IPS-18c (cell line): Measurements from ENCODE around the gene MMAA.
"Not testable (repeated sequence)": the region's sequence is repeated elsewhere in the genome, so short reads cannot be mapped to it uniquely, and the experiment has no call there.

Source experiments
- H3K4me3 ChIP-seq: 2 replicates; pipeline ENCODE4 v1.7.0; 2013; ENCODE audit warnings: low read depth, mild to moderate bottlenecking, low read length, moderate library complexity; ENCODE audit not compliant: insufficient read depth
- H3K9me3 ChIP-seq: one replicate; pipeline ENCODE4 v1.6.1; 2013; ENCODE audit warnings: mild to moderate bottlenecking, low read length, moderate library complexity; ENCODE audit not compliant: control insufficient read depth, insufficient read depth

The MMAA gene

GRCh38 chr4:145686991-145687390, 67.8 kb downstream of the MMAA start:
- no peak overlapping the region for H3K4me3 ChIP-seq
- H3K9me3 ChIP-seq: no peaks in the 10 kb centered on the region

GRCh38 chr4:145690610-145691009, 71.4 kb downstream of the MMAA start:
- Histone ChIP-seq H3K9me3 (no peaks in the 10 kb centered on the region), H3K4me3 (no peak overlapping the region)

DNA sequence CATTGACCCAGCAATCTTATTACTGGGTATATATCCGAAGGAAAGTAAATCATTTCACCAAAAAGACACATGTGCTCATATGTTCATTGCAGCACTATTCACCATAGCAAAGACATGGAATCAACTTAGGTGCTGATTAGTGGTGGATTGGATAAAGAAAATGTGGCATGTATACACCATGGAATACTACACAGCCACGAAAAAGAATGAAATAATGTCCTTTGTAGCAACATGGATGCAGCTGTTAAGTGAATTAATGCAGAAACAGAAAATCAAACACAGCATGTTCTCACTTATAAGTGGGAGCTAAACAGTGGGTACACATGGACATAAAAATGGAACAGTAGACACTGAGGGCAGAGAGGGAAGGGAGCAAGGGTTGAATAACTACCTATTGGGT, 72.2 kb downstream of the MMAA start:
- not testable (repeated sequence) for H3K4me3 ChIP-seq, H3K9me3 ChIP-seq

DNA sequence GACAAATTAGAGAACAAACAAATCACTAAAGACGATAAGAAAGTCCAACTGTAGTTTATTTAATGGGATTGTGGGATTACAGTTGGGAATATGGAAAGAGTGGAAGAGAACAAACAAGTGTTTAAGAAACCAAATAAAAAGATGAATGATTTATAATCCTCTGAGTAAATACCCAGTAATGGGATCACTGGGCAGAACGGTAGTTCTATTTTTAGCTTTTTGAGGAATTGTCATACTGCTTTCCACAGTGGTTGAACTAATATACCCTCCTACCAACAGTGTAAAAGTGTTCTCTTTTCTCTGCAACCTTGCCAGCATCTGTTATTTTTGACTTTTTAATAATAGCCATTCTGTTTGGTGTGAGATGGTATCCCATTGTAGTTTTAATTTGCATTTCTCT, 75.7 kb downstream of the MMAA start:
- Histone ChIP-seq H3K4me3 (no peak overlapping the region), H3K9me3 (no peaks in the 10 kb centered on the region)

- H3K4me3 ChIP-seq: no peak overlapping the region
- no peaks in the 10 kb centered on the region for H3K9me3 ChIP-seq
These were observed 78.1 kb downstream of the MMAA start for GRCh38 chr4:145697332-145697731.

- H3K9me3 ChIP-seq: no peaks in the 10 kb centered on the region
These were observed 79.3 kb downstream of the MMAA start for GRCh38 chr4:145698507-145698906.

DNA sequence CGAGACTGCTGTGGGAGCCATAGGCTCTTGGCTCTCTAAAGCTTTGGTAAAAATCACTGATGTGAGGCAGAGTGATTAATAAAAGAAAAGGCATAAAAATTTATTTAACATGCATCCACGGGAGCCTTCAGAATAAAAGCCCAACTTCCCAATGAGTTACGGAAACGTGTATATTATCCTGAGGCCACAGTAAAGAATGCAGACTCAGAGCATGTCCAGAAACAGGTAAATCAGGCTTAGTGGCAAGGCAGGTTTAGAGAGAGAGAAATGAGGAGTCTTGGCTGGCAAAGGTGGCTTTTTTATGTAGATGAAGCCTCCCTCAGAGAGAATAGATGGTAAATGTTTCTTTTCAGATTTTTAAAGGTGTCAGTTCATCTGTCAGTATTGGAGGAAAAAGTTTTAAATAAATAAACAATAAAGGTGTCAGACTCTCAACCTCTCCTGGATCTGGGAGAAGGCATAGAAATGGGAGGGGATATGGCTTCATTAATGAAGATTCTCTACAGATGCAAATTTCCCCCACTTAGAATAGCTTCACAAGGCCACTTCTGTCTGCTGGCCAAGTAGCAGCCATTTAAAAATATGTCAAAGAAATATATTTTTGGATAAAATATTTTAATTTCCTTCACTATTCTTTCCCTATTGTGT, 84.8 kb downstream of the MMAA start:
- Histone ChIP-seq H3K4me3 (no peak overlapping the region), H3K9me3 (no peaks in the 10 kb centered on the region)

More at GRCh38 chr4:145698507-145698906, 79.3 kb downstream of the MMAA start:
- no peak overlapping the region for H3K4me3 ChIP-seq

DNA sequence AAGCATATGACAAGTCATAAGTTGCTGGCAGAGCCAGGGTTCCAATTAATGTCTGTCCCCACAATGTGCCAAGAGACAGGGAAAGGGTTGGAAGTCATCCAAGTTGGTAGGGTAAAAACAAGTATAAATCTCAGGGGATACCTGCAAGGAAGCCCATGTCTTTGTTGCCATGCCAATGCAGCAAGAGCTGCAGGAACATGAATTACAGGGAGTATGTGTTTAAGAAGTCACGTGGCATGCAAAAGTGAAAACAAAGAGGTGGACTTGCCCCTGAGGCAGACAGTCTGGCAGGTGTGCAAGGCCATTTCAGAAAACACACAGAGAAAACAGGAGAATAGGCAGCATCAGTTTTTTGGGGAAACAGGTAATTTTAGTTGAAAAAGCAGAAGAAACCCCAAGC, 90.2 kb downstream of the MMAA start:
- H3K4me3 ChIP-seq: no peak overlapping the region
- H3K9me3 ChIP-seq: no peaks in the 10 kb centered on the region
